SJSA1 (cell line): ENCODE data around the gene DLGAP1. TPM values are rescaled to one million over a fixed set of nuclear protein-coding genes. Genes with fewer than 3 reads are reported as not detected.

ENCODE experiments used
- DNase-seq, 2 experiments: peaks; one replicate each; pipeline ENCODE4 v3.0.0-alpha.2; 2015 to 2020; ENCODE audit warnings: low spot score in 2 of 2, low read depth in 1 of 2
- H3K27ac ChIP-seq: fragments of 250-450 bp; sonication (Bioruptor Pico); 2 replicates; pipeline ENCODE4 v1.5.1; 2020; ENCODE audit warnings: mild to moderate bottlenecking, moderate library complexity
- H3K27me3 ChIP-seq: fragments of 250-450 bp; sonication (Bioruptor Pico); replicated peaks from 2 replicates; pipeline ENCODE4 v1.5.1; 2020; ENCODE audit warnings: mild to moderate bottlenecking, moderate library complexity
- H3K36me3 ChIP-seq: fragments of 250-450 bp; sonication (Bioruptor Pico); 2 replicates; pipeline ENCODE4 v1.5.1; 2020; ENCODE audit warnings: mild to moderate bottlenecking
- H3K4me1 ChIP-seq: fragments of 250-450 bp; sonication (Bioruptor Pico); replicated peaks from 2 replicates; pipeline ENCODE4 v1.6.1; 2021; ENCODE audit warnings: mild to moderate bottlenecking
- H3K4me3 ChIP-seq: fragments of 250-450 bp; sonication (Bioruptor Pico); 2 replicates; pipeline ENCODE4 v1.5.1; 2020; ENCODE audit warnings: mild to moderate bottlenecking
- H3K9me3 ChIP-seq: fragments of 250-450 bp; sonication (Bioruptor Pico); replicated peaks from 2 replicates; pipeline ENCODE4 v1.5.1; 2020; ENCODE audit warnings: mild to moderate bottlenecking
- total RNA-seq: library from RNA; depleted of rRNA; stranded (reverse); fragments of >200 nt; shearing (Covaris generic); gene quantifications from 2 replicates; pipeline ENCODE4 v1.2.3, GENCODE V29; 2014

Gene DLGAP1
- total RNA-seq, 1 experiment from 2014 or later: not detected

GRCh38 chr18:3871687-3872086 is 583.4 kb downstream of the DLGAP1 start:
- Histone ChIP-seq H3K9me3 (no peaks in the 10 kb centered on the region), H3K4me3 (no peak overlapping the region)
- no peak for DNase-seq

GRCh38 chr18:3870914-3871313 is 584.2 kb downstream of the DLGAP1 start:
- Histone ChIP-seq H3K4me1 (no peaks in the 10 kb centered on the region), H3K27me3 (peaks cover 36% of the 10 kb centered on the region), H3K36me3 (no peaks in the 10 kb centered on the region), H3K4me3 (no peak overlapping the region), H3K27ac (no peak overlapping the region), H3K9me3 (no peaks in the 10 kb centered on the region)
- no peak for DNase-seq

More at GRCh38 chr18:3871687-3872086, 583.4 kb downstream of the DLGAP1 start:
- Histone ChIP-seq H3K27me3 (peaks cover 36% of the 10 kb centered on the region), H3K36me3 (no peaks in the 10 kb centered on the region), H3K27ac (no peak overlapping the region), H3K4me1 (no peaks in the 10 kb centered on the region)

- no peaks in the 10 kb centered on the region for H3K36me3 ChIP-seq
- H3K4me1 ChIP-seq: no peaks in the 10 kb centered on the region
- H3K4me3 ChIP-seq: no peak overlapping the region
- H3K27me3 ChIP-seq: peaks cover 30% of the 10 kb centered on the region
- H3K27ac ChIP-seq: no peak overlapping the region
- DNase-seq: no peak
- no peaks in the 10 kb centered on the region for H3K9me3 ChIP-seq
These were observed 585.3 kb downstream of the DLGAP1 start for GRCh38 chr18:3869848-3870247.

- H3K9me3 ChIP-seq: no peaks in the 10 kb centered on the region
- H3K36me3 ChIP-seq: no peaks in the 10 kb centered on the region
- DNase-seq: no peak
- H3K27ac ChIP-seq: no peak overlapping the region
- H3K4me3 ChIP-seq: no peak overlapping the region
- H3K4me1 ChIP-seq: no peaks in the 10 kb centered on the region
- H3K27me3 ChIP-seq: peaks cover 15% of the 10 kb centered on the region
These were observed 587.2 kb downstream of the DLGAP1 start for GRCh38 chr18:3867864-3868311.

- no peak overlapping the region for H3K27ac ChIP-seq
- no peaks in the 10 kb centered on the region for H3K36me3 ChIP-seq
- H3K27me3 ChIP-seq: peaks cover 13% of the 10 kb centered on the region
- DNase-seq: no peak
- no peak overlapping the region for H3K4me3 ChIP-seq
- no peaks in the 10 kb centered on the region for H3K9me3 ChIP-seq
- no peaks in the 10 kb centered on the region for H3K4me1 ChIP-seq
These were observed 587.9 kb downstream of the DLGAP1 start for GRCh38 chr18:3867236-3867635.

- Histone ChIP-seq H3K4me1 (no peaks in the 10 kb centered on the region), H3K4me3 (no peak overlapping the region), H3K27me3 (peaks cover 15% of the 10 kb centered on the region), H3K27ac (no peak overlapping the region), H3K9me3 (no peaks in the 10 kb centered on the region), H3K36me3 (no peaks in the 10 kb centered on the region)
- DNase-seq: no peak
These were observed 590.3 kb downstream of the DLGAP1 start for GRCh38 chr18:3864669-3865298.

GRCh38 chr18:3863593-3863992 is 591.5 kb downstream of the DLGAP1 start:
- H3K9me3 ChIP-seq: no peaks in the 10 kb centered on the region
- no peak overlapping the region for H3K4me3 ChIP-seq
- no peak overlapping the region for H3K27ac ChIP-seq
- H3K36me3 ChIP-seq: no peaks in the 10 kb centered on the region
- peaks cover 10% of the 10 kb centered on the region for H3K27me3 ChIP-seq
- H3K4me1 ChIP-seq: no peaks in the 10 kb centered on the region
- no peak for DNase-seq

- Histone ChIP-seq H3K36me3 (no peaks in the 10 kb centered on the region), H3K4me1 (no peaks in the 10 kb centered on the region), H3K27me3 (peaks cover 10% of the 10 kb centered on the region; the same call in 1 of the 2 replicates), H3K27ac (no peak overlapping the region), H3K4me3 (no peak overlapping the region), H3K9me3 (no peaks in the 10 kb centered on the region)
- DNase-seq: no peak
These were observed 592.1 kb downstream of the DLGAP1 start for GRCh38 chr18:3863006-3863405.

- no peak overlapping the region for H3K27ac ChIP-seq
These were observed 593.6 kb downstream of the DLGAP1 start for GRCh38 chr18:3861495-3861894.

GRCh38 chr18:3857544-3857943 is 597.6 kb downstream of the DLGAP1 start:
- H3K27ac ChIP-seq: no peak overlapping the region
- H3K27me3 ChIP-seq: peaks cover 12% of the 10 kb centered on the region
- H3K4me3 ChIP-seq: no peak overlapping the region
- 0 out of 2 replicates have a peak, but pooled peaks cover 3% of the 10 kb centered on the region for H3K9me3 ChIP-seq
- no peaks in the 10 kb centered on the region for H3K4me1 ChIP-seq
- no peaks in the 10 kb centered on the region for H3K36me3 ChIP-seq
- DNase-seq: no peak

More at GRCh38 chr18:3861495-3861894, 593.6 kb downstream of the DLGAP1 start:
- Histone ChIP-seq H3K4me1 (no peaks in the 10 kb centered on the region), H3K9me3 (no peaks in the 10 kb centered on the region), H3K4me3 (no peak overlapping the region), H3K36me3 (no peaks in the 10 kb centered on the region), H3K27me3 (peaks cover 10% of the 10 kb centered on the region; the same call in 1 of the 2 replicates)
- no peak for DNase-seq

- Histone ChIP-seq H3K4me1 (no peaks in the 10 kb centered on the region), H3K27me3 (peaks cover 19% of the 10 kb centered on the region), H3K9me3 (0 out of 2 replicates have a peak, but pooled peaks cover 3% of the 10 kb centered on the region), H3K36me3 (no peaks in the 10 kb centered on the region), H3K4me3 (no peak overlapping the region), H3K27ac (no peak overlapping the region)
- DNase-seq: no peak
These were observed 599.1 kb downstream of the DLGAP1 start for GRCh38 chr18:3855966-3856365.

GRCh38 chr18:3852321-3852720 is 602.8 kb downstream of the DLGAP1 start:
- no peak overlapping the region for H3K4me3 ChIP-seq
- H3K4me1 ChIP-seq: no peaks in the 10 kb centered on the region
- H3K9me3 ChIP-seq: 0 out of 2 replicates have a peak, but pooled peaks cover 3% of the 10 kb centered on the region
- H3K36me3 ChIP-seq: no peaks in the 10 kb centered on the region
- peaks cover 11% of the 10 kb centered on the region for H3K27me3 ChIP-seq
- H3K27ac ChIP-seq: no peak overlapping the region
- DNase-seq: no peak

GRCh38 chr18:3851159-3851558 is 603.9 kb downstream of the DLGAP1 start:
- H3K4me3 ChIP-seq: no peak overlapping the region
- peaks cover 11% of the 10 kb centered on the region for H3K27me3 ChIP-seq
- no peaks in the 10 kb centered on the region for H3K36me3 ChIP-seq
- no peak for DNase-seq
- H3K9me3 ChIP-seq: 0 out of 2 replicates have a peak, but pooled peaks cover 3% of the 10 kb centered on the region
- H3K27ac ChIP-seq: no peak overlapping the region
- H3K4me1 ChIP-seq: no peaks in the 10 kb centered on the region

- H3K4me3 ChIP-seq: no peak overlapping the region
- H3K36me3 ChIP-seq: no peaks in the 10 kb centered on the region
- DNase-seq: no peak
- peaks cover 11% of the 10 kb centered on the region for H3K27me3 ChIP-seq
- no peak overlapping the region for H3K27ac ChIP-seq
- no peaks in the 10 kb centered on the region for H3K9me3 ChIP-seq
- H3K4me1 ChIP-seq: no peaks in the 10 kb centered on the region
These were observed 606.8 kb downstream of the DLGAP1 start for GRCh38 chr18:3848316-3848715.

- Histone ChIP-seq H3K4me1 (no peaks in the 10 kb centered on the region), H3K27ac (no peak overlapping the region), H3K4me3 (no peak overlapping the region), H3K36me3 (no peaks in the 10 kb centered on the region), H3K9me3 (no peaks in the 10 kb centered on the region), H3K27me3 (no peaks in the 10 kb centered on the region)
- no peak for DNase-seq
These were observed 609.9 kb downstream of the DLGAP1 start for GRCh38 chr18:3845161-3845560.
